GM12878 (cell line): Measurements from ENCODE around the gene TCEA2. TPM values are rescaled to one million over a fixed set of nuclear protein-coding genes. Genes with fewer than 3 reads are reported as not detected.
A peak's percentile ranks its signal among the peaks of the same experiment; 100 is the strongest.

Experiments used
- ATAC-seq: fragments of 200-7000 bp; cut with Tn5 transposase; 3 replicates; pipeline ENCODE4 v1.9.1; 2020; ENCODE audit warnings: mild to moderate bottlenecking, moderate library complexity
- BruUV-seq: library from RNA; stranded (reverse); fragments of 400-500 nt; replicated peaks from 2 replicates; lab custom pipeline; 2021; lab: Mats Ljungman, UMichigan
- CTCF ChIA-PET: fragments of 300-600 bp; sonication (Branson Sonifier 250); formaldehyde crosslinking; extraction: SDS; loops from one replicate; lab custom pipeline; 2021; ENCODE audit warnings: inconsistent platforms; lab: Yijun Ruan, JAX
- POLR2A ChIA-PET: fragments of 350-600 bp; formaldehyde crosslinking; extraction: SDS; loops from one replicate; lab custom pipeline; 2021; ENCODE audit warnings: inconsistent platforms; lab: Charles Lee
- RAD21 ChIA-PET: fragments of 300-600 bp; sonication (Branson Sonifier 250); formaldehyde crosslinking; loops from one replicate; lab custom pipeline; 2023; ENCODE audit warnings: antibody characterized with exemption; ENCODE audit not compliant: unreplicated experiment; lab: Charles Lee
- SMC1A ChIA-PET: fragments of 300-600 bp; sonication (Branson Sonifier 250); formaldehyde crosslinking; loops from one replicate; lab custom pipeline; 2023; ENCODE audit not compliant: unreplicated experiment, uncharacterized antibody; lab: Charles Lee
- DNase-seq: peaks from one replicate; pipeline ENCODE4 v3.0.0-alpha.2; 2011; ENCODE audit warnings: low read depth, low spot score
- FAIRE-seq: peaks from 3 replicates; lab custom pipeline; 2011; peaks lifted over from hg19 to GRCh38; lab: Jason Lieb, UNC
- H2AFZ ChIP-seq: 2 replicates; pipeline ENCODE4 v1.6.0; 2011; ENCODE audit warnings: low read depth, low read length, control low read depth; ENCODE audit not compliant: control insufficient read depth
- H3K27ac ChIP-seq: 2 replicates; pipeline ENCODE4 v1.5.1; 2011; ENCODE audit warnings: control low read depth; ENCODE audit not compliant: control insufficient read depth, insufficient read depth
- H3K27me3 ChIP-seq, 2 experiments: replicated peaks in 1 of 2; 2 replicates each; pipeline versions ENCODE4 v1.6.0 to v1.6.1; 2011; ENCODE audit warnings: low read length in 1 of 2; ENCODE audit not compliant: control insufficient read depth in 2 of 2, insufficient read depth in 2 of 2
- H3K36me3 ChIP-seq, 2 experiments: 2 replicates each; pipeline ENCODE4 v1.5.1; 2011; ENCODE audit warnings: low read length in 1 of 2; ENCODE audit not compliant: control insufficient read depth in 2 of 2, insufficient read depth in 2 of 2
- H3K4me1 ChIP-seq: 2 replicates; pipeline ENCODE4 v1.6.1; 2011; ENCODE audit warnings: mild to moderate bottlenecking, low read length, moderate library complexity, mixed read lengths; ENCODE audit not compliant: control insufficient read depth, insufficient read depth
- H3K4me2 ChIP-seq: 2 replicates; pipeline ENCODE4 v1.6.0; 2011; ENCODE audit warnings: control low read depth; ENCODE audit not compliant: control insufficient read depth, insufficient read depth
- H3K4me3 ChIP-seq: fragments of 200-600 bp; sonication (generic); 2 replicates; pipeline ENCODE4 v1.5.1; 2016
- H3K79me2 ChIP-seq: 2 replicates; pipeline ENCODE4 v1.6.0; 2011; ENCODE audit warnings: low read length; ENCODE audit not compliant: control insufficient read depth, insufficient read depth
- H3K9ac ChIP-seq: 2 replicates; pipeline ENCODE4 v1.8.0; 2011; ENCODE audit warnings: low read length, control low read depth, mixed read lengths; ENCODE audit not compliant: control insufficient read depth, insufficient read depth
- H3K9me3 ChIP-seq: replicated peaks from 3 replicates; pipeline ENCODE4 v1.5.1; 2011; ENCODE audit warnings: mild to moderate bottlenecking, low read length; ENCODE audit not compliant: control insufficient read depth, insufficient read depth
- H4K20me1 ChIP-seq: 2 replicates; pipeline ENCODE4 v1.6.0; 2011; ENCODE audit not compliant: control insufficient read depth, insufficient read depth
- MTA2 ChIP-seq: fragments of 450-650 bp; IDR thresholded peaks from 2 replicates; pipeline ENCODE4 v1.6.1; 2016; ENCODE audit warnings: low read depth, mild to moderate bottlenecking, moderate library complexity
- NFXL1 ChIP-seq: fragments of 450-650 bp; IDR thresholded peaks from 2 replicates; pipeline ENCODE4 v1.6.1; 2017; ENCODE audit warnings: antibody characterized with exemption, mild to moderate bottlenecking, borderline replicate concordance
- WGBS: methylation state at CpG from one replicate; pipeline ENCODE4 v1.1.6; 2016; ENCODE audit warnings: low lambda C conversion rate; ENCODE audit not compliant: insufficient replicate concordance, insufficient coverage; ENCODE audit errors: missing lambda C conversion rate; 5-methylcytosine and 5-hydroxymethylcytosine counted together
- in situ Hi-C: fragments of 300-500 bp; cut with MboI; formaldehyde crosslinking; loops from 9 replicates; pipeline ENCODE4 v1.14.3; 2018; ENCODE audit warnings: mixed read lengths
- intact Hi-C: fragments of 100-400 bp; cut with micrococcal nuclease; formaldehyde crosslinking; loops from one replicate; pipeline ENCODE4 v1.14.2; 2022; ENCODE audit not compliant: unreplicated experiment
- polyA plus RNA-seq, 11 experiments: library from polyadenylated mRNA; depleted of rRNA in 4 of 11; unstranded in 6 of 11; stranded (reverse) in 5 of 11; fragments of >200 nt; fragmentation: Nextera tagmentation in 4 of 11; fragmentation: Illumina TruSeq in 1 of 11; extraction: Ambion mirVana in 4 of 11; extraction: Trizol in 1 of 11; gene quantifications; 1 replicate in 1 of 11; 2 replicates in 10 of 11; pipeline versions ENCODE4 v1.2.1 to v1.2.3, GENCODE V29; 2011 to 2016; ENCODE audit warnings: inconsistent platforms in 2 of 11, missing spikeins in 2 of 11, low read depth in 1 of 11
- total RNA-seq, 4 experiments: library from RNA; depleted of rRNA in 3 of 4; stranded (reverse); fragments of >200 nt in 3 of 4; fragmentation: Illumina TruSeq in 1 of 4; extraction: Trizol in 1 of 4; gene quantifications; 2 replicates each; pipeline versions ENCODE4 v1.2.1 to v1.2.3, GENCODE V29; 2013 to 2021
- TF ChIP-seq, protein P1 (sequence below): IDR thresholded peaks from 2 replicates; pipeline ENCODE4 v1.6.1; 2012; ENCODE audit warnings: low read length, inconsistent platforms

The TCEA2 gene
- total and polyA plus RNA-seq, 10 of the 15 experiments (the other 5 are each of a cell fraction or from before 2014, with no cell fraction given) = 3.4 to 42.5 (median 13.3) TPM

DNA sequence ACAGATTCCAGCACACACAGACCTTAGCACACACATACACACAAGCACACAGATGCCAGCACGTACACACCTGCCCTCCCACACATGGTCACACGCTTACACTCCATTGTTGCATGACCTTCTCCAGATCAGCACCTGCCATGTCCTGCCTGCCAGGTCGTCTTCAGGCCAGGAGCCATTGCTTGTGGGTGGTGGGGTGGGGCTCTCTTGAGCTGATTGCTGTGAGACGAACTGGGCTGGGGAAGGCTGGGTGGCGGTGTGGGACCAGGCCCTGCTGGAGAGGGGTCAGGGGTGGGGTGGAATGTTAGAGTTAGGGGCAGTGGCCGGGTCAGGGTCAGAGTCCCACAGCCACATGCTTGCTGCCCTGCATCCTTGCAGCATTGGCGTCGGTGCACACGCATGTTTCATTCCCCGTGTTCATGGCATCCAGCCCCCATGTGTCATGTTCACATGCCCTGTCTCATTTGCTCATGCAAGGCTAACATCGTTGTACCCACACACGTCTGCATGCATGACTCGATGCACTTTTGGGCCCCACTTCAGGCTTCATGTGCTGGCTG is 50.9 kb downstream of the TCEA2 start:
- in situ Hi-C loops = no loop called here
- ATAC-seq = no peak
- no peaks in the 10 kb centered on the region for H3K4me1 ChIP-seq
- intact Hi-C loops = no loop called here
- no peak overlapping the region for H2AFZ ChIP-seq
- RAD21 ChIA-PET = interaction anchor here (0.7 to 1.4 kb wide), 3 partner anchors 14 to 60 kb away, joined by 3 to 7 read pairs (median 3); no protein-coding TSS in a partner anchor
- no peaks in the 10 kb centered on the region for H3K36me3 ChIP-seq
- H3K9me3 ChIP-seq = no peaks in the 10 kb centered on the region
- DNase-seq = no peak
- no peaks in the 10 kb centered on the region for H3K79me2 ChIP-seq
- H3K27ac ChIP-seq = no peak overlapping the region
- CTCF ChIA-PET = interaction anchor here (1.2 to 2.8 kb wide), 2 partner anchors 11 to 30 kb away, joined by 3 to 12 read pairs; partner anchors contain the start of gene LKAAEAR1
- no peak overlapping the region for H3K4me2 ChIP-seq
- peaks cover 0 to 3% of the 10 kb centered on the region in 2 experiments; a peak in 1 of 4 replicates for H3K27me3 ChIP-seq
- POLR2A ChIA-PET = interaction anchor here (0.6 kb wide), 1 partner anchor 125 kb away, joined by 3 read pairs; no protein-coding TSS in a partner anchor
- WGBS = 21% methylated on average over 13 of the region's 13 CpGs
- no peak overlapping the region for H3K9ac ChIP-seq
- BruUV-seq = no TSS peak
- SMC1A ChIA-PET = interaction anchor here (2.3 kb wide), 1 partner anchor 30 kb away, joined by 7 read pairs; the partner anchor contains the start of gene LKAAEAR1
- H4K20me1 ChIP-seq = no peaks in the 10 kb centered on the region
- no peak for FAIRE-seq
- TF ChIP-seq, protein P1, sequence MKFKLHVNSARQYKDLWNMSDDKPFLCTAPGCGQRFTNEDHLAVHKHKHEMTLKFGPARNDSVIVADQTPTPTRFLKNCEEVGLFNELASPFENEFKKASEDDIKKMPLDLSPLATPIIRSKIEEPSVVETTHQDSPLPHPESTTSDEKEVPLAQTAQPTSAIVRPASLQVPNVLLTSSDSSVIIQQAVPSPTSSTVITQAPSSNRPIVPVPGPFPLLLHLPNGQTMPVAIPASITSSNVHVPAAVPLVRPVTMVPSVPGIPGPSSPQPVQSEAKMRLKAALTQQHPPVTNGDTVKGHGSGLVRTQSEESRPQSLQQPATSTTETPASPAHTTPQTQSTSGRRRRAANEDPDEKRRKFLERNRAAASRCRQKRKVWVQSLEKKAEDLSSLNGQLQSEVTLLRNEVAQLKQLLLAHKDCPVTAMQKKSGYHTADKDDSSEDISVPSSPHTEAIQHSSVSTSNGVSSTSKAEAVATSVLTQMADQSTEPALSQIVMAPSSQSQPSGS = no peak
- TF ChIP-seq NFXL1 (no peak), MTA2 (0 out of 2 replicates have a peak, but pooled peaks have one; percentile 12)
- no peak overlapping the region for H3K4me3 ChIP-seq
